DMS153 treated with DMSO at 0.1 percent for 48 hours (cell line): ENCODE data around the gene DNAAF2.
"Not testable (repeated sequence)": the region's sequence is repeated elsewhere in the genome, so short reads cannot be mapped to it uniquely, and the experiment has no call there.

Source experiments
- DNase-seq: peaks from one replicate; lab custom pipeline; 2025; ENCODE audit not compliant: unreplicated experiment; lab: John Stamatoyannopoulos, UW

The DNAAF2 gene

GRCh38 chr14:49634547-49635334 lies at the start of gene DNAAF2:
DNAAF2 (minus strand) TSS chr14:49635244; CDS start chr14:49635149, 95 bp downstream.
- peak; percentile 20 for DNase-seq

- no peak for DNase-seq
Measured at GRCh38 chr14:49679271-49679670, 44.2 kb upstream of the DNAAF2 start.

- no peak for DNase-seq
Measured at GRCh38 chr14:49677643-49678042, 42.6 kb upstream of the DNAAF2 start.

GRCh38 chr14:49673586-49673985 lies 38.5 kb upstream of the DNAAF2 start:
- no peak for DNase-seq

GRCh38 chr14:49670475-49670874 lies 35.4 kb upstream of the DNAAF2 start:
- no peak for DNase-seq

- DNase-seq = no peak
Measured at GRCh38 chr14:49659526-49660455, 24.7 kb upstream of the DNAAF2 start.

GRCh38 chr14:49657500-49657899 lies 22.5 kb upstream of the DNAAF2 start:
- not testable (repeated sequence) for DNase-seq

GRCh38 chr14:49654511-49654910 lies 19.5 kb upstream of the DNAAF2 start:
- no peak for DNase-seq

GRCh38 chr14:49653508-49653907 lies 18.5 kb upstream of the DNAAF2 start:
- no peak for DNase-seq

GRCh38 chr14:49642163-49642562 lies 7.1 kb upstream of the DNAAF2 start:
- DNase-seq = no peak

GRCh38 chr14:49641697-49642129 lies 6.7 kb upstream of the DNAAF2 start:
- DNase-seq = no peak

- DNase-seq = no peak
Measured at GRCh38 chr14:49640540-49641417, 5.7 kb upstream of the DNAAF2 start.

GRCh38 chr14:49637534-49638078 lies 2.6 kb upstream of the DNAAF2 start:
- DNase-seq = no peak

- no peak for DNase-seq
Measured at GRCh38 chr14:49636866-49637265, 1.8 kb upstream of the DNAAF2 start.

GRCh38 chr14:49633640-49634546 lies 1.2 kb downstream of the DNAAF2 start:
- peak; percentile 71 for DNase-seq

- no peak for DNase-seq
Measured at GRCh38 chr14:49623941-49624839, 10.9 kb downstream of the DNAAF2 start.

- no peak for DNase-seq
Measured at GRCh38 chr14:49623387-49623786, 11.7 kb downstream of the DNAAF2 start.

- DNase-seq = no peak
Measured at GRCh38 chr14:49622022-49622607, 12.9 kb downstream of the DNAAF2 start.
